Activated CD8-positive, alpha-beta memory T cell treated with anti-CD3 and anti-CD28 coated beads, Interleukin-2, amount 50 U/mL, for 24 hours (primary cell): ENCODE results near the gene HIP1R.

Experiments used
- DNase-seq: peaks from one replicate; pipeline ENCODE4 v3.0.0-alpha.2; 2020; ENCODE audit errors: extremely low read depth

Gene HIP1R

GRCh38 chr12:122860040-122860853 is 25.0 kb downstream of the HIP1R start:
- DNase-seq: peak; percentile 56

- no peak for DNase-seq
Measured at GRCh38 chr12:122860854-122861586, 25.8 kb downstream of the HIP1R start.

GRCh38 chr12:122861587-122861970 is 26.3 kb downstream of the HIP1R start:
- no peak for DNase-seq

- no peak for DNase-seq
Measured at GRCh38 chr12:122862110-122862634, 26.9 kb downstream of the HIP1R start.

- no peak for DNase-seq
Measured at GRCh38 chr12:122862872-122863701, 27.8 kb downstream of the HIP1R start.

- DNase-seq: no peak
Measured at GRCh38 chr12:122864894-122865253, 29.6 kb downstream of the HIP1R start.

- DNase-seq: no peak
Measured at GRCh38 chr12:122865268-122866231, 30.3 kb downstream of the HIP1R start.

- no peak for DNase-seq
Measured at GRCh38 chr12:122866379-122866778, 31.1 kb downstream of the HIP1R start.

GRCh38 chr12:122866950-122867607 is 31.8 kb downstream of the HIP1R start:
- no peak for DNase-seq

GRCh38 chr12:122867691-122868461 is 32.6 kb downstream of the HIP1R start:
- no peak for DNase-seq

- no peak for DNase-seq
Measured at GRCh38 chr12:122868471-122869177, 33.4 kb downstream of the HIP1R start.

GRCh38 chr12:122869207-122869973 is 34.1 kb downstream of the HIP1R start:
- no peak for DNase-seq

- no peak for DNase-seq
Measured at GRCh38 chr12:122870163-122870842, 35.0 kb downstream of the HIP1R start.

GRCh38 chr12:122870867-122871664 is 35.8 kb downstream of the HIP1R start:
- DNase-seq: no peak

GRCh38 chr12:122871851-122872780 is 36.9 kb downstream of the HIP1R start:
- peak; percentile 29 for DNase-seq
